C1 segment of cervical spinal cord (tissue), 14 donors: ENCODE data around the gene JAK1.

Experiments used
- DNase-seq, 14 donors: peaks; one replicate each; lab custom pipeline; 2025; lab: John Stamatoyannopoulos, UW

JAK1 gene

GRCh38 chr1:64892576-64893573 is 73.5 kb downstream of the JAK1 start:
- no peak for DNase-seq

- no peak for DNase-seq
Measured at GRCh38 chr1:64891448-64891825, 74.9 kb downstream of the JAK1 start.

DNA sequence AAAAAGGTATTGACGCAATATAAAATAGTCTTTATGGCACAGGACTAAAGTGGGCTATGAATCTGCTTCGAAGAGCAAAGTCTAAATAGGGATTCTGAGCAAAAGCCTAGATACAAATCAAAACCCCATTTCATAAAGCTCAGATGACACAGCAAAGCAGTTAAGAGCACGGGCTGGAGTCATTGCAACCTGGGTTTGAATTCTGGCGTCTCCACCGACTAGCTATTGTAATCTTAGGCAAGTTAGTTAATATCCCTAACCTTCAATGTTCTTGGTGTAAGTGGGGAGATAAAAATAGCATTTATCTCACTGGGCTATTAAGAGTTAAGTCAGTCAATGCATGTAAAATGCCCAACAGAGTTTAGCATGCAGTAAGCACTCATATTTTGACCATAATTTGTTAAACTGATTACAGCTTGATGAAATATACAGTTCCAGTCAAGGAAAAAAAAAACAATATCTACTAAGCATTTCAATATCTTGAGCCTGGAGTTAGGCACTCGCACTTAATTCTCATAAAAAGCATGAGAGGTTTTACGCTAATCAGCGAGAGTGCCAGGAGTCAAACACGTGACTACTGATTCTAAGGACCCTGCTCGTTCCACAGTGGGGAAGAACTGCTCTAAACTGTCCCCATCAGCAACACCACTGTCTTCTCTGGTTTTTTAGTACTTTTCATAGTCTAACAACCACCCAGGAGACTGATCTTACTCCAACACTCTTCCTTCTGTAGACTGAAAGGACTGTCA is 75.5 kb downstream of the JAK1 start:
- DNase-seq: no peak

GRCh38 chr1:64887689-64888217 is 78.6 kb downstream of the JAK1 start:
- DNase-seq: no peak

- no peak for DNase-seq
Measured at GRCh38 chr1:64886877-64887276, 79.5 kb downstream of the JAK1 start.

GRCh38 chr1:64885648-64886047 is 80.7 kb downstream of the JAK1 start:
- no peak for DNase-seq

DNA sequence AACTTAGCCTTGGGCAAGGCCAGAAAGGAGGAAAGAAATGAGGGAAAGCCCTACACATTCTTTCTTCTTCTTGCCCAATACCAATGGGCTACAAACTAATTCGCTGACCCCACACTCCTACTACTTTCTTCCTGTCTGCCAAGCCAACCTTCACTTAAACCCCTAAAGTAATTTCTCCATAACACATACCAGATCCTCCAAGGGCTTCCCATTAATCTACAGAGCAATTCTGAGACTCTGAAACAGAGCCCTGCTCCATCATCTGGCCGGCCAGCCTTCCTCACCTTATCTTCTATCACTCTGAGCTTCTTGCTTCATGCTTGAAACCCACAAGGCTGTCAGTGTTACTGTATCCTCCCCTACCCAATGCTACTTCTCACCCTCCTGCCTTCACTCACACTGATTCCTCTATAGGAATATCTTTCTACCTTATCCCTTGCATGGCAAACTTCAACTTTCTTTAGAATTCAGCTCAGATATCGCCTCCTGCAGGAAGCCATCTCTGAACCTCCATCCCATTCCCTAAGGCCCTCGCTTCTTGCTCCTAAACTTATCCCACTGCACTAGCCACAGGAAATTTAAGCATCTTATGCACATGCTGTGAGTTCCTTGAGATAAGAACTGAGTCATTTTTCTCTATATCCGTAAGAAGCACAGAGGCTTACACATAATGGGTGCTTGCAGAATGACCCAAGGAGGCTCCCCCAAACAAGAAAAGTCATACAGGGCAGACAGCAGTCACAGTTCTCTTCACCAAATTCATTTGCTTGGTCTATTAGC is 81.9 kb downstream of the JAK1 start:
- no peak for DNase-seq

DNA sequence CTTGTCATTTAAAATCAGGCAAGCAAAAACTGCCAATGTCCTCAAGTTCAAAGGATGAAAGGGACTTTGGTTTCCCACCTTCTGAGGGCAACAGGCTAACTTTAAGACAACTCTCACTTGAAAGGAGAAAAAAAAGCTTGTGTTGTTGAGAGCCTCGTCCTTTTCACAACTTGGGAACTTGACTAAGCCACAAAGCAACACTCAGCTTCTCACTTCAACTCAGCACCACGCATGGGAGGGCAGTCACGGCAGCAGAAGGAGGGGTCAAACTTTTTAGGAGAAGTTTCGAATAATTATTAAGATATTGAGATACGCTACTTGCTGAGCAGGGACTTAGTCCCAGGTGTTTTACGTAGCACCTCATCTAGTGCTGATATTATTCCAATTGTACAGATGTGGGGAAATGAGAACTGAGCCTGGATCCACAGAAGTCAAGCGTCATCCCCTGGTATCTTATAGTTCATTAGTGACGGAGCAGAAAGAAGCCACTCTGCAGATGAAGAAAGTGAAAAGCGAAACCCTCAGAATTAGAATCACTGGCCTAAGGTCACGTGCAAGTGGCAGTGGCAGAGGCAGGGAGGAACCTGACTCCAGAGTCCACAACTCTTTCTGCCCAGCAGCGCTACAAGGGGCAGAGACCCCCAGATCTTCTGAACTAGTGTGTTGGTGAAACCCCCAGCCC is 83.6 kb downstream of the JAK1 start:
- DNase-seq: no peak

DNA sequence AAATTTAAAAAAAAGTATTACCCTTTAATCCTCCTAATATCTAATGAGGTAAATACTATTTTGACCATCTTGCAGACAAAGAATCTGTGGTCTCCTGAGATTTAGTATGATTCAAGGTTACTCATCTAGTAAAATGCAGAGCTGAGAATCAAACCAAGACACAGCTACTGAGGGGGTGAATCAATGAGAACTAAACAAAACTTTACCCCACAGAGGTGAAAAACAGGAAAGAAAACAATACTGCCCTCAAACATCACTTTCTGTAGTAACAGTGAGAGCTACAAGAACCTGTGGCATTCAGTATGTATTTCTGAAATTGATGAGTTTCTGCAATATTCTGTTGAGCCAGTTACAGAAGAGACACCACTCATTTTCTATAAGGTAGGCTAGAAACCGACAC is 85.1 kb downstream of the JAK1 start:
- DNase-seq: no peak

DNA sequence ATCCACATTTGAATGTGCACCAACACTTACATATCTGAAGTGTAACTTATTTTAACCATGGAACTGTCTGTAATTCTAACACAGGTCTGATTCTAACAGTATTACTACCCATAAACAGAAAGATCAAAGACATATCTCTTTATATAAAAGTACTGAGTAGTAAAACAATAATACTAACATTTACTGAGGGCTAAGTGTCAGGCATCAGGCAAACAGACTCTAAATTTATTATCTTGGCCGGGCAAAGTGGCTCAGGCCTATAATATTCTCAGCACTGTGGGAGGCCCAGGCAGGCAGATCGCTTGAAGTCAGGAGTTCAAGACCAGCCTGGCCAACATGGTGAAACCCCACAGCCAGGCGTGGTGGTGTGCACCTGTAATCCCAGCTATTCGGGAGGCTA is 85.9 kb downstream of the JAK1 start:
- no peak for DNase-seq

DNA sequence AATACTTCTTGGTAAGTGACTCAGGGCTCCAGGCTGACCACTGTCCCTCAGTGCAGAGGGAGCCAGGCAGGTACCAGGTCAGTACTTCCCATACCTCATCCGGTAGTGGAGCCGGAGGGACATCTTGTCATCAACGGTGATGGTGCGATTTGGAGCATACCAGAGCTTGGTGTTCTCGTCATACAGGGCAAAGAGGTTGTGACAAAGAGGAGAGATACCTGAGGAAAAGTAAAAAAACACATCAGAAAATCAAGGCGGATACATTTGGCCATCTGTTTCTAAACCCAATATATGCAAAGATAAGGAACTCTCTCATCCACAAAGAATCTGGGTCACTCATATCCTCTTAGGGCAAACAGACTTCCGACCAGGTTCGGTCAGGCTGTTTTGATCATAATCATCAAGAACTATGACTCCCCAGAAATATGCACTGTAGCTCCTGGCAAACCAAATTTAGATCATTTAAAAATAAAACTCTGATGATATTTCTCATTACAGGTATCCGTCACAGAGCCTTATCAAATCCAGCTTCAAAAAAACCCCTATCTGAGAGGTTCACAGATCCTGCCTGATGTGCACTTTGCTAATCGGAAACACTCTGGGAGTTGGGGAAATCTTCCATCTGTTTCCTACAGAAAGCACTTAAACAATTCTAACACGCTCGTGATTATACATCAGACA is 87.3 kb downstream of the JAK1 start:
- no peak for DNase-seq

GRCh38 chr1:64878090-64878489 is 88.3 kb downstream of the JAK1 start:
- DNase-seq: no peak

- DNase-seq: no peak
Measured at GRCh38 chr1:64877598-64877997, 88.8 kb downstream of the JAK1 start.

DNA sequence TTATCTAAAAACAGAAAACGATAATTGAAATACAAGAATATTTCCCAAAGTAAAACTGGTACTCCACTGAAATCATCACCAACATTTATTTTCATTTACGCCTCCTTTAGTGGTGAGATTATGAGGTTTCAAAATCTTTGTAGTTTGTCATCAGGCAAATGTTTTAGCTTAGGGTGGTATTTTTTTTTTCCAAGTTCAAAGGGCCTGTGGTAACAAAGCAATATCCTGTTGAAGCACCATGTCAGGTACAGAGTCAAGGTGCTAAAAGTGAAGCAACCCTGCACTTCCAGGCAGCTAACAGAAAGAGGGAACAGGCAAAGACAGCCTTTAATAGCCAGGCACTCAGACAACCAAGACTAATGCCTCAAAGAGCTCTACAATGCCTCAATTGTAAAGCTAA is 89.2 kb downstream of the JAK1 start:
- DNase-seq: no peak

GRCh38 chr1:64875606-64876005 is 90.7 kb downstream of the JAK1 start:
- no peak for DNase-seq

DNA sequence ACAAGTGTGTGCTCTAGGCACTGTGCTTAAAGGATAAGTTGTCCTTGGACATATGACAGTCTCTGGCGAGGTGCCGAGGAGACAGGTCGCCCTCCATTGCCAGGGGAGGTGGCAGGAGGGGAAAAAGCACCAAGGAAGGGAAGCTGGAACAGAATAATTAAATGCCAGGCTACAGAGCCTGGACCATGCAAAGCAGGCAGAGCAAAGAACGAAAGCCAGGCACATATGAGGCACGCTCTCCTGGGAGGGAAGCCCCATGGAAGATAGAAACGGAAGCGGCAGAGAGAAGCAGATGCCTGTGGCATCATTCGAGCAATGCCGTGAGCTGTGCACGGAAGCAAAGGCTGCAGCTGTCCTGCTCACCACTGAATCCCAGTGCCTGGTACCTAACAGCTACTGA is 91.2 kb downstream of the JAK1 start:
- no peak for DNase-seq

GRCh38 chr1:64874666-64875065 is 91.7 kb downstream of the JAK1 start:
- DNase-seq: no peak

- no peak for DNase-seq
Measured at GRCh38 chr1:64873576-64873975, 92.8 kb downstream of the JAK1 start.

GRCh38 chr1:64872067-64872466 is 94.3 kb downstream of the JAK1 start:
- DNase-seq: no peak

- no peak for DNase-seq
Measured at GRCh38 chr1:64871256-64871655, 95.1 kb downstream of the JAK1 start.

GRCh38 chr1:64867266-64867665 is 99.1 kb downstream of the JAK1 start:
- no peak for DNase-seq
